Adipocyte (in vitro differentiated cells): Measurements from ENCODE around the gene MTUS2.
A peak's percentile ranks its signal among the peaks of the same experiment; 100 is the strongest.

Experiments used
- DNase-seq: peaks from one replicate; pipeline ENCODE4 v3.0.0-alpha.2; 2015; ENCODE audit warnings: low read depth
- H3K27me3 ChIP-seq: replicated peaks from 2 replicates; pipeline ENCODE4 v1.7.0; 2013; ENCODE audit warnings: mild to moderate bottlenecking, low read length, moderate library complexity; ENCODE audit not compliant: control insufficient read depth, insufficient read depth
- H3K36me3 ChIP-seq: 2 replicates; pipeline ENCODE4 v1.7.0; 2013; ENCODE audit warnings: low read length, mild to moderate bottlenecking, moderate library complexity; ENCODE audit not compliant: control insufficient read depth, insufficient read depth, severe bottlenecking
- H3K4me1 ChIP-seq: 2 replicates; pipeline ENCODE4 v1.7.0; 2013; ENCODE audit warnings: mild to moderate bottlenecking, low read length, moderate library complexity; ENCODE audit not compliant: control insufficient read depth, insufficient read depth
- H3K4me3 ChIP-seq: 2 replicates; pipeline ENCODE4 v1.7.0; 2013; ENCODE audit warnings: mild to moderate bottlenecking, low read length, moderate library complexity
- H3K9ac ChIP-seq: 2 replicates; pipeline ENCODE4 v1.7.0; 2013; ENCODE audit warnings: mild to moderate bottlenecking, low read length, moderate library complexity
- H3K9me3 ChIP-seq: 2 replicates; pipeline ENCODE4 v1.7.0; 2013; ENCODE audit warnings: mild to moderate bottlenecking, low read length, moderate library complexity; ENCODE audit not compliant: control insufficient read depth

The MTUS2 gene

DNA sequence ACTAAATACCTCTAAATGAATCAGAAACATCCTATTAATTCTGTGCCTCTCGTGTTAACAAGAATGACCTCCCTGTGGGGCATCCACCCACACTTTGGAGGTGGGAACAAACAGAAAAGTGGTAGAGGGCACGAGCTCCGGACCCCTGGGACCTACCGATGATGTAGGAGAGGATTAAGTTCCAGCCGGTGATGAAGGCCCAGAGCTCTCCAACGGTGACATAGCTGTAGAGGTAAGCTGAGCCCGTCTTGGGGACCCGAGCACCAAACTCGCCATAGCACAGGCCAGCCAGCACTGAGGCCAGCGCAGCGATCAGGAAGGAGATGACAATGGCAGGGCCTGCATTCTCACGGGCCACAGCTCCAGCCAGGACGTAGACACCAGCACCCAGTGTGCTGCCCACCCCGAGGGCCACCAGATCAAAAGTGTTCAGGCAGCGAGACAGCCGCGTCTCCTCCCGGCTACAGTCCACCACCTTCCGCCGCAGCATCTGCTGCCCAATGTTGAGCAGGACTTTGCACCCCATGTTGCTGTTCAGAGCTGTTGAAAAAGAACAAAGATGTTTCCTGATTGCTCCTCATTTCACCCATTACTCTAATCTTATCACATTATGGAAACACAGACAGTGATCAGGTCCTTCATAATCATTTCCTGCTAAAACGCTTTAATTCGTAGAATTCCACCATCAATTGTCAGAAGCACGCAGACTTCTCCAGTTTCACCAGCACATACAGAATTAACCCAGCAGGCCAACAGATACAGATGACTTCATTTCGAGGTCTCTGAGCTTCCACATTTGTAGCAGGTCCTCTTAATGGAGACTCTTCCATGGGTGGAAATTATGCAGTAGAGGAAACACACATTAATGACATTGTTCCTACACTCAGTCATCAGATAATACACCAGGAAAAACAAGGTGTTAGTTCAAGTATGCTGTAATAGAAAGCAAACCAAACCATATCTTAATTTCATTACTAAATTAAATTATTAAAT lies 715.8 kb downstream of the MTUS2 start:
- Histone ChIP-seq H3K4me3 (no peak overlapping the region), H3K4me1 (peaks cover 29% of the 10 kb centered on the region), H3K9ac (no peak overlapping the region), H3K27me3 (no peaks in the 10 kb centered on the region), H3K36me3 (peaks cover 19% of the 10 kb centered on the region), H3K9me3 (no peaks in the 10 kb centered on the region)
- DNase-seq = no peak

DNA sequence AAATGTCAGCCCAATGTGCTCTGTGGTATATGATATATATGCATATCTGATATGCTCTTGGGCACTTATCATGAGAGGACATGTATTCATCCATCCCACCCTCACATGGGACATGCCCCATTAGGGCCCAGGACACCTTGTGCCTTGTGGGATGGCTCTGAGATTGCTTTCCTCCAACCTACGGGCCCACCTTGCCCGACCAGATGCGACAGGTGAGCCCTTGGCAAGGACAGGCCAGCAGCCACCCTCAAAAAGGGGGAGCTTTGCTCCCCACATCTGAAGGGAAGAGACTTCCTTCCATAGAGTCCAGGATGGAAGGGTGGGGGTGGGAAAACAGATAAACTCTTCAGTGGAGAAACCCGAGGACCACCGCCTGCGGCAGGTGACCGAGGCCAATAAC lies 716.7 kb downstream of the MTUS2 start:
- Histone ChIP-seq H3K9ac (no peak overlapping the region), H3K27me3 (no peaks in the 10 kb centered on the region), H3K4me1 (peaks cover 27% of the 10 kb centered on the region), H3K9me3 (no peaks in the 10 kb centered on the region), H3K36me3 (peaks cover 19% of the 10 kb centered on the region), H3K4me3 (no peak overlapping the region)
- no peak for DNase-seq

DNA sequence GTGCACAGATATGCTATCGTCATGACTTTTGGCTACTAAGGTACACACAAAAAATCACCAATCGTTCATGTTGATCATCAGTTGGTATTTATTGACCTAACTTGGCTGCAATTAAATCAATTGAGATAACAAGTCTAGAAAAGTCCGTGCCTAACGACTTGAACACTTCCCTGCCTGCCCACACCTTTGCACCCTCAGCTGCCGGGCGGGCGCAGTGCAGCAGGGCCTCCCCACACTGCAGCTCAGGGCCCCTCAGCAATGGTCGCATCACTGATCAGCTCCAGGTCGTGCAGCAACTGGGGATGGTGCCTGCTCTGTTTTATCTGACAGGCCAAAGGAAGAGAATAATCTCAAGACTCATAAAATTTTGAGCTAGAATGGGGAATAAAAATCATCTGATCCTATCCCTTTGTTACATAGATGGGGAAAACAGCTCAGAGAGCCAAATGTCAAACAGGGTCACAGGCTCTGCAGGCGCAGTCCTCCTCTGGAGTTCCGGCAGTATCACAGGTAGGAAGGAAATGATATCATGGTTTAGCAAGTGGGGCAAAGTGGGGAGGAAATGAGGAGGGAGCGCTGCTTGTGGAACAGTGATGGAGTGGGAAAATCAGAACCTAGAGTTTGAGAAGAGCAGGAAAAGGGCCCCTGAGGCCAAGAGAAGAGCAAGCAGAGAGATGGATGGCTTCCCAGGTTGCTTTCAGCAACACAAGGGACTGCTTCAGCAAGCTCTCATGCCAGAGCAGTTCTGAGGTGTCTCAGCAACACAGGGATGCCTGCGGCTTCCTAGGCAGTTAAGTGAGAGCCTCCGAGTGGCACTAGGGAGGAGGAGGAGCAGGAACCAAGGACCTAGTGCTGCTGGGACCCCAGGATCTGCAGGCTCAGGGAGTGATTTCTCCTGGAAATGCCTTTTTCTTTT lies 717.9 kb downstream of the MTUS2 start:
- H3K27me3 ChIP-seq = no peaks in the 10 kb centered on the region
- no peaks in the 10 kb centered on the region for H3K9me3 ChIP-seq
- H3K9ac ChIP-seq = no peak overlapping the region
- H3K4me1 ChIP-seq = peaks cover 17% of the 10 kb centered on the region
- H3K4me3 ChIP-seq = no peak overlapping the region
- H3K36me3 ChIP-seq = peaks cover 19% of the 10 kb centered on the region
- DNase-seq = no peak

DNA sequence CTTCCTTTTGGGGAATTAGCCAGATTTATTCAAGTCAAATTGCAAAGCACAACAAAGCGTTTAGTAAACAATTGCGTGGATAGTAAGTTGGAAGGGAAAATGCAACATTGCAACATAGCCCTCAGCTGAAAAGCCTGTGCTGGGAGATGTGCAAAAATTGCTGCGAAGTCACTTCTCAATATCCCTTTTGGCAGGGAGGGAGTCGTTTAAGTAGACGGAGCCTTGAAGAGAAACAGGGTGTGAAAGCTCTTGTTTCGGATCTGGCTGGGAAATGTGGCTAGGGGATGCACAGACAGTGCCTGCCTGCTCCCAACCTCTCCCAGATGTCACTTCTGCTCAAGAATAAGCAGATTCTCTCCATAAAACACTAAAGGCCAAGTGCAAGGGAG lies 718.5 kb downstream of the MTUS2 start:
- Histone ChIP-seq H3K4me3 (no peak overlapping the region), H3K4me1 (peaks cover 13% of the 10 kb centered on the region), H3K9me3 (no peaks in the 10 kb centered on the region), H3K27me3 (no peaks in the 10 kb centered on the region), H3K36me3 (peaks cover 19% of the 10 kb centered on the region), H3K9ac (no peak overlapping the region)
- DNase-seq = no peak

DNA sequence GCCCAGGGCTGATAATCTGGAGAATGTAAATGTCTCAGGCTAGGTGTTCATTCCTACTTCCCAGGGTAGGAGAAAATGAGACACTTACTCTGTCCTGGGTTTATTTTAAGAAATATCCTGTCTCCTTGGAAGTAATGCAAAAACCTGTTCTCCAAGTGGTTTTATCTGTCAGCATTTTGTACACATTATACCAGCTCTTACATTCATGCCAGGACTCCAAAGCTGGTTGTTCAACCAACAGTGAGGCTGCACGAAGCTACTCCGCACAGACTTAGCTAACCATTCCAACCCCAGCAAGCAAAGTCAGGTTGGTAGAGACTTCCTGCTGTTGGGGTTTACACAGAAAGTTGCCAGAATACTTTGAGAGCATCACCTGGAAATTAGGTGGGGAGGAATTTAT lies 719.7 kb downstream of the MTUS2 start:
- no peak for DNase-seq
- Histone ChIP-seq H3K36me3 (peaks cover 11% of the 10 kb centered on the region), H3K9me3 (no peaks in the 10 kb centered on the region), H3K4me3 (no peak overlapping the region), H3K9ac (no peak overlapping the region), H3K27me3 (no peaks in the 10 kb centered on the region), H3K4me1 (peaks cover 13% of the 10 kb centered on the region)

DNA sequence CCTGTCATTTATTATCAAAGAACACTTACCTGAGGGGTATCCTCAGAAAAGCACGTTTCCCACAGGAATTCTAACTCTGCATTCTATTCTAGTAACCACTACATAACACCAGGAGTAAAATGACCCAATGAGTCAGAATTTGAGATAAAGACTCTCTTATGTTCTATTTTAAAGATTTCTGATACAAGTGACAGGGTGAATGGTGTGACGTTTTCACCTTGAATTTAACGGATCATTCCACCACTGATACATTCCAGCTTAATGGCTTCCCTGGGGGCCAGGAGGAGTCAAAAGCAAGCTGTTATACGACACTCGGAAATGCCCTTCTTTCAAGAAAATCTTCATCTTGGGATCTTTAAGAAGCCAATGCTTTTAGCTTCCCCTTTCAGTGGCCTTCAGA lies 720.2 kb downstream of the MTUS2 start:
- peaks cover 6% of the 10 kb centered on the region for H3K36me3 ChIP-seq
- H3K4me3 ChIP-seq = no peak overlapping the region
- H3K9me3 ChIP-seq = no peaks in the 10 kb centered on the region
- no peak for DNase-seq
- H3K9ac ChIP-seq = no peak overlapping the region
- H3K27me3 ChIP-seq = no peaks in the 10 kb centered on the region
- H3K4me1 ChIP-seq = peaks cover 13% of the 10 kb centered on the region

DNA sequence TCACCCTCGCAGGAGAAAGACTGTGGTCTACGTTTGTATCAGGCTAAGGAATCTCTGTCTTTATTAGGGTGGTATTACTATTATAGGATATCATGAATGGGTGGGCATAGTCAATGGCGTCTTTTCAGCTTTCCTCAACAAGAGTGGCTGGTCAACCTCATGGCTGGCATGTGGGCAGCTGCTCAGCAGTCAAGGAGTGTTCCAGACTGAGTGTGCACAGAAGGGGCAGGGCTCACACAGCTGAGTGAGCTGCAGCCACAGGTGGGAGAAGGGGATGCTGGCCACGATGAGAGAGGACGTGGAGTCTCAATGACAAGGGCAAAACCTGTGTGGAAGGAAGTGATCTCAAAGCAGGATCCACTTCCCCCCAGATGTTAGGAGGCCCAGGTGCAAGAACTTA lies 720.7 kb downstream of the MTUS2 start:
- no peak overlapping the region for H3K9ac ChIP-seq
- no peak overlapping the region for H3K4me3 ChIP-seq
- peaks cover 2% of the 10 kb centered on the region for H3K36me3 ChIP-seq
- no peaks in the 10 kb centered on the region for H3K9me3 ChIP-seq
- DNase-seq = no peak
- H3K4me1 ChIP-seq = peaks cover 13% of the 10 kb centered on the region
- no peaks in the 10 kb centered on the region for H3K27me3 ChIP-seq

DNA sequence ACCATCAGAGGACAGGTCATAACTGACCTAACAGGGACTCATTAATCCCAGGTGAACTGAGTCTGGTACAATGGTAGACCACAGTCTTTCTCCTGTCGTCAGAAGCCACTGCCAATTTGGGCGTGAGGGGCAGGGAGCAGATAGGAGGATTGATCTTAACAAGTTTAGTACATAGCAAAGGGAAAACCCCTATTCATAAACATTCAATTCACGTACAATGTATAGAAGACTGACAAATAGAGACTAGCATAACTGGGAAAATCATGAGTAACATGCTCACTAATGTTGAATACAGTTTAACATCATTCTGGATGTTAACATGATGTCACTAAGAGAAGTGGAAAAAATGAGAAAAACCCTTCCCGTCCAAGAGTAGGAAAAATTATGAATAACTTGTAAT lies 721.3 kb downstream of the MTUS2 start:
- Histone ChIP-seq H3K4me1 (peaks cover 13% of the 10 kb centered on the region), H3K9ac (no peak overlapping the region), H3K36me3 (no peaks in the 10 kb centered on the region), H3K9me3 (no peaks in the 10 kb centered on the region), H3K27me3 (no peaks in the 10 kb centered on the region), H3K4me3 (no peak overlapping the region)
- no peak for DNase-seq

DNA sequence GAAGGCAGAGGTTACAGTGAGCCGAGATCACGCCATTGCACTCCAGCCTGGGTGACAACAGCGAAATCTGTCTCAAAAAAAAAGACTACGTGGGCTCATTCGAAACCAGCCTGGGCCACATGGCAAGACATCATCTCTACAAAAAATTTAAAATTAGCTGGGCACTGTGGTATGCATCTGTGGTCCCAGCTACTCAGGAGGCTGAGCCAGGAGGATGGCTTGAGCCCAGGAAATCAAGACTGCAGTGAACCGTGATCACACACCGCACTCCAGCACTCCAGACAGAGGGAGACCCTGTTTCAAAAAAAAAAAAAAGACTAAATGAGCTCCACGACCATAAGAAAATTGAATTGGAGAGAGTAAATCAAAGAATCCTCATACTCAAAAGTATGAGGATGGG lies 722.2 kb downstream of the MTUS2 start:
- peaks cover 13% of the 10 kb centered on the region for H3K4me1 ChIP-seq
- H3K36me3 ChIP-seq = no peaks in the 10 kb centered on the region
- no peak overlapping the region for H3K9ac ChIP-seq
- H3K9me3 ChIP-seq = no peaks in the 10 kb centered on the region
- no peak for DNase-seq
- no peak overlapping the region for H3K4me3 ChIP-seq
- H3K27me3 ChIP-seq = no peaks in the 10 kb centered on the region

DNA sequence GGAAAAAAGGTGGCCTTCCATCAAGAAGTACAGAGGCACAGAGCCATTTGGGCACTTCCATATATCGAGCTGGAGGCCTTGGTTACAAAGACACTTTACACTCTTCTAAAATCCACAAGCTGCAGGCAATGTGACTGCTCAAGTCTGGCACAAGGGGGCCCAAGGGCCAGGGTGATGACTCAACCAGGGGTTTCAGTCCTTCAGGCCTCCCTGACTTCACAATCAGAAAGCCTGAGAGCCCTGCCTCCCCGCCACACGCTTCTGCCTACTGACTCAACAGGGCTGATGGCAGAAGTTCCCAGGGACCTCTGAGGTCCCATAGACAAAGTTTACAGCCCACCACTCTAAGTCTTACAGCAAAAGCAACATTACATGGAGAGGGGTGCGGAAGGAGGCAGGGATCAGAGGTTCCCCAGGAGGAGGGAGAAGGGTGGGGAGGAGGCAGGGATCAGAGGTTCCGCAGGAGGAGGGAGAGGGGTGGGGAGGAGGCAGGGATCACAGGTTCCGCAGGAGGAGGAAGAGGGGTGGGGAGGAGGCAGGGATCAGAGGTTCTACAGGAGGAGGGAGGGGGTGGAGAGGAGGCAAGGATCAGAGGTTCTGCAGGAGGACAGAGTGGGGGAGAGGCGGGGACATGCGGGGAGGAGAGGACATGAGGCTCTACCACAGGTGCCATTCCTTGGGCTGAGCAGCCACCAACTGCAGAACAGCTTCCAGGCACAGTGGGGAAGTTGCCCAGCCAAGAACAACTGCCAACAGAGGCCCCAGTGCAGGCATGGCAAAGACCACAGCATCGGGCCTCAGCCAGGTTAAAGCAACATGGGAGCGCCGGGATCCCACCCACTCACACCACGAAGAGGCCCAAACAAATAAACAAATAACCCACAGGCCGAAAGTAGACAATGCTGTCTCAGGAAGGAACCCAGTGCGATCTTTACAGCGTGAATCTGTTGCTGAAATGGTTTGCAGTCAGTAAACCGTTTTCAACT lies 723.4 kb downstream of the MTUS2 start:
- Histone ChIP-seq H3K4me3 (no peak overlapping the region), H3K36me3 (peaks cover 6% of the 10 kb centered on the region), H3K9me3 (no peaks in the 10 kb centered on the region), H3K4me1 (peaks cover 6% of the 10 kb centered on the region), H3K9ac (no peak overlapping the region), H3K27me3 (no peaks in the 10 kb centered on the region)
- DNase-seq = peak; percentile 10
